SIG-M5 treated with dmso at 0.1 percent for 504 hours (cell line): ENCODE results near the gene SACM1L.
"Not testable (repeated sequence)": the region's sequence is repeated elsewhere in the genome, so short reads cannot be mapped to it uniquely, and the experiment has no call there.

Source experiments
- DNase-seq: peaks from one replicate; lab custom pipeline; 2025; ENCODE audit not compliant: unreplicated experiment; lab: John Stamatoyannopoulos, UW

SACM1L gene

GRCh38 chr3:45741247-45741646 is 52.1 kb downstream of the SACM1L start:
- no peak for DNase-seq

- no peak for DNase-seq
These were observed 52.7 kb downstream of the SACM1L start for GRCh38 chr3:45741742-45742460.

GRCh38 chr3:45742461-45743089 is 53.4 kb downstream of the SACM1L start:
- no peak for DNase-seq

GRCh38 chr3:45746165-45746776 is 57.1 kb downstream of the SACM1L start:
- no peak for DNase-seq

GRCh38 chr3:45746777-45747622 is 57.8 kb downstream of the SACM1L start:
- no peak for DNase-seq

- no peak for DNase-seq
These were observed 58.9 kb downstream of the SACM1L start for GRCh38 chr3:45748068-45748467.

- not testable (repeated sequence) for DNase-seq
These were observed 59.9 kb downstream of the SACM1L start for GRCh38 chr3:45749036-45749600.

- DNase-seq, result no peak
These were observed 60.7 kb downstream of the SACM1L start for GRCh38 chr3:45749880-45750279.

GRCh38 chr3:45751537-45752242 is 62.5 kb downstream of the SACM1L start:
- DNase-seq, result no peak

GRCh38 chr3:45753095-45753494 is 63.9 kb downstream of the SACM1L start:
- DNase-seq, result no peak

GRCh38 chr3:45754461-45754860 is 65.3 kb downstream of the SACM1L start:
- DNase-seq, result no peak

- no peak for DNase-seq
These were observed 66.9 kb downstream of the SACM1L start for GRCh38 chr3:45756055-45756454.

- not testable (repeated sequence) for DNase-seq
These were observed 67.9 kb downstream of the SACM1L start for GRCh38 chr3:45757141-45757540.

- no peak for DNase-seq
These were observed 69.7 kb downstream of the SACM1L start for GRCh38 chr3:45758871-45759270.

GRCh38 chr3:45759851-45760250 is 70.7 kb downstream of the SACM1L start:
- no peak for DNase-seq

- DNase-seq, result peak; percentile 54
These were observed 71.9 kb downstream of the SACM1L start for GRCh38 chr3:45760878-45761711.

- no peak for DNase-seq
These were observed 72.6 kb downstream of the SACM1L start for GRCh38 chr3:45761831-45762230.

GRCh38 chr3:45762647-45763302 is 73.6 kb downstream of the SACM1L start:
- no peak for DNase-seq

GRCh38 chr3:45763303-45763675 is 74.1 kb downstream of the SACM1L start:
- DNase-seq, result no peak
